Effector CD4-positive, alpha-beta T cell (primary cell): ENCODE measurements around the gene CCL27.

Source experiments
- DNase-seq: peaks from one replicate; pipeline ENCODE4 v3.0.0-alpha.2; 2020

Gene CCL27

GRCh38 chr9:34624475-34625185 is 37.8 kb downstream of the CCL27 start:
- no peak for DNase-seq

GRCh38 chr9:34623374-34624235 is 38.9 kb downstream of the CCL27 start:
- no peak for DNase-seq

DNA sequence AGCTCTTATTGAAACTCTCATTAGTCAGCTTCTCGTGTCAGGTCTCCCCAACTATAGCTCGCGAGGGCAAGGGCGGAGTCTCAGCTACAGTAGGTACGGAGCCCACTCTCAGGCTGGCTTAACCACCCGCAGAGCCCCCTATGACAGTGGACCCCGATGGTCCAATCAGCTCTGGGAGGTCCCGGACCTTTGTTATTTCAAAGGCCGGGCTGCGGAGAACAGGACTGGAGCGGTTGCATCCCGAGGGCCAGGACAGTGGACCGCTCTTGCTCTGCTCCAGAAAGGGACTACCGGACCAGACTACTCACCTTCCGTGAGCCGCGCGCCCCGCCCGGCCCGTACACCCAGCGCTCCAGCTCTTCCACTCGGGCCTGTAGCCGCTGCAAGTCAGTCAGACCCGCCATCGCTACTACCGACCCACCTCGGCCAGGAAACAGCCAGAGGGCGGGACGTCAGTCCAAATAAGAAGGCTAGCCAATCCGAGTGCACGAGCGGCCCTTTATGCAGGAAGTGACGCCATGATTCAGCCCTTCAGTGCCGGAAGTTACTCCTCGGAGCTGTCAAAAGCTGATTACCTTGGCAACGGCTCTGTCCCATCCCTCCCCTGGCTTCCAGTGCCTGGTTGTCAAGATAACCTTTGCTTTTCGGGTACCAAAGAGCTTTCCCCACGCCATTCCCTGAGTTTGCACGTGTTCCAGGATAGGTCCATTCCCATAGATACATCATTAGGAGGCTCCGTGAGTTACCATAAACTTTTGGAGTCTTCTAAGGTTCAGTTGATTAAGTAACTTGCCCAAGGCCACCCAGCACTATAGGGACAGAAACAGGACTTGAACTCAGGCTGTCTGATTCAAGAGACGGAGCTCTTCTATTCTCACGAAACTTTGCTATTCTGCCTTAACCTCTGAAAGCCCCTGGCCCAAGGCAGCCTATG is 42.1 kb downstream of the CCL27 start, which contains the start of gene DCTN3:
DCTN3 (minus strand) TSS at position 435 of the 934 bp plus-strand sequence; CDS start at position 404, 31 bp downstream.
- DNase-seq: peak; percentile 89

DNA sequence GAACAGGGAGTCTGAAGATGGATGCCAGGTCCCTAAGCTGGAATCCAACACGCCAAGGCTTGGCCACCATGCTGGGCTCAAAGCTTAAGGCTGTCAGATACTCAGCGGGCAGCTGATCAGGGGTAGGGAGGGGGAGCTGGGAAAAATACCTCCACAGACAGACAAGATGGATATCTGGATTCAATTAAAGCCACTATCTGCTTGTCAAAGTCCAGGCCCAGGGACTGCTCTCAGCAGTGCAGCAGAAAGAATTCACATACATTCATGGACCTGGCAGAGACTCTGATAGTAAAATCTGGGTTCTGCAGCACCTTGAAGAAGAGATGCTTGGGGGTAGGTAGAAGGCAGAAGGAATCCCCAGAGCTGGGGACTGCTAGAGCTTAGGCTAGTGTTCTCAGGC is 47.3 kb downstream of the CCL27 start:
- DNase-seq: no peak

GRCh38 chr9:34612788-34613390 is 49.6 kb downstream of the CCL27 start:
- peak; percentile 68 for DNase-seq
